ENCODE data around the gene ADCY7. TPM values are rescaled to one million over a fixed set of nuclear protein-coding genes. Genes with fewer than 3 reads are reported as not detected.

ADCY7 gene
- total and polyA plus RNA-seq, 4 donors: 20.9 to 105 (median 38.5) TPM

- no peak overlapping the region for H3K27ac ChIP-seq (ENCODE audit: low read depth in 1 of 2, low read length in 1 of 2)
- no peak for TF ChIP-seq CTCF (IDR thresholded peaks at IDR 0.05; ENCODE audit: control extremely low read depth, extremely low read depth)
- no peak for DNase-seq
- H3K4me1 ChIP-seq (ENCODE audit: control insufficient read depth in 5 of 5, insufficient read depth in 5 of 5, low read length in 5 of 5): no peaks in the 10 kb centered on the region
- H3K4me3 ChIP-seq: no peak overlapping the region
- no peak overlapping the region for H3K9ac ChIP-seq (ENCODE audit: insufficient read depth in 1 of 2, low read length in 2 of 2)
- peaks cover 0 to 4% (median 0%) of the 10 kb centered on the region in 4 donors for H3K9me3 ChIP-seq (ENCODE audit: control insufficient read depth in 4 of 4, insufficient read depth in 3 of 4, low read length in 3 of 4)
- peaks cover 0 to 19% (median 2%) of the 10 kb centered on the region in 4 donors for H3K36me3 ChIP-seq (ENCODE audit: control insufficient read depth in 4 of 4, insufficient read depth in 4 of 4, low read length in 4 of 4)
- no peaks in the 10 kb centered on the region for H3K27me3 ChIP-seq (ENCODE audit: control insufficient read depth in 3 of 3, insufficient read depth in 3 of 3, low read length in 2 of 3)
- 92 to 94% methylated on average over 30 of the region's 30 CpGs for WGBS, 2 donors
- no peak for ATAC-seq (ENCODE audit: insufficient read depth, low FRiP score)
These were observed 23.8 kb downstream of the ADCY7 start for GRCh38 chr16:50289950-50290764.

GRCh38 chr16:50290856-50291255, 24.5 kb downstream of the ADCY7 start:
- WGBS, 2 donors: 93 to 99% methylated on average over 6 of the region's 6 CpGs
- Histone ChIP-seq H3K4me3 (no peak overlapping the region), H3K27me3 (ENCODE audit: control insufficient read depth in 3 of 3, insufficient read depth in 3 of 3, low read length in 2 of 3) (no peaks in the 10 kb centered on the region), H3K27ac (ENCODE audit: low read depth in 1 of 2, low read length in 1 of 2) (no peak overlapping the region), H3K4me1 (ENCODE audit: control insufficient read depth in 5 of 5, insufficient read depth in 5 of 5, low read length in 5 of 5) (no peaks in the 10 kb centered on the region), H3K9me3 (ENCODE audit: control insufficient read depth in 4 of 4, insufficient read depth in 3 of 4, low read length in 3 of 4) (peaks cover 0 to 4% (median 0%) of the 10 kb centered on the region in 4 donors), H3K9ac (ENCODE audit: insufficient read depth in 1 of 2, low read length in 2 of 2) (no peak overlapping the region), H3K36me3 (ENCODE audit: control insufficient read depth in 4 of 4, insufficient read depth in 4 of 4, low read length in 4 of 4) (peaks cover 0 to 23% (median 2%) of the 10 kb centered on the region in 4 donors)
- TF ChIP-seq CTCF (IDR thresholded peaks at IDR 0.05; ENCODE audit: control extremely low read depth, extremely low read depth): no peak
- no peak for ATAC-seq (ENCODE audit: insufficient read depth, low FRiP score)
- DNase-seq: no peak

GRCh38 chr16:50291719-50292565, 25.6 kb downstream of the ADCY7 start:
- H3K9me3 ChIP-seq (ENCODE audit: control insufficient read depth in 4 of 4, insufficient read depth in 3 of 4, low read length in 3 of 4): no peaks in the 10 kb centered on the region
- TF ChIP-seq CTCF (IDR thresholded peaks at IDR 0.05; ENCODE audit: control extremely low read depth, extremely low read depth): no peak
- peaks cover 0 to 27% (median 1%) of the 10 kb centered on the region in 4 donors for H3K36me3 ChIP-seq (ENCODE audit: control insufficient read depth in 4 of 4, insufficient read depth in 4 of 4, low read length in 4 of 4)
- no peak overlapping the region for H3K4me3 ChIP-seq
- no peaks in the 10 kb centered on the region for H3K27me3 ChIP-seq (ENCODE audit: control insufficient read depth in 3 of 3, insufficient read depth in 3 of 3, low read length in 2 of 3)
- no peaks in the 10 kb centered on the region for H3K4me1 ChIP-seq (ENCODE audit: control insufficient read depth in 5 of 5, insufficient read depth in 5 of 5, low read length in 5 of 5)
- no peak overlapping the region for H3K27ac ChIP-seq (ENCODE audit: low read depth in 1 of 2, low read length in 1 of 2)
- WGBS, 2 donors: 90 to 95% methylated on average over 26 of the region's 26 CpGs
- ATAC-seq (ENCODE audit: insufficient read depth, low FRiP score) (no peak), DNase-seq (no peak)
- H3K9ac ChIP-seq (ENCODE audit: insufficient read depth in 1 of 2, low read length in 2 of 2): no peak overlapping the region

All from lung (tissue), 12 donors.